ENCODE measurements around the gene ZNF521.

The ZNF521 gene

DNA sequence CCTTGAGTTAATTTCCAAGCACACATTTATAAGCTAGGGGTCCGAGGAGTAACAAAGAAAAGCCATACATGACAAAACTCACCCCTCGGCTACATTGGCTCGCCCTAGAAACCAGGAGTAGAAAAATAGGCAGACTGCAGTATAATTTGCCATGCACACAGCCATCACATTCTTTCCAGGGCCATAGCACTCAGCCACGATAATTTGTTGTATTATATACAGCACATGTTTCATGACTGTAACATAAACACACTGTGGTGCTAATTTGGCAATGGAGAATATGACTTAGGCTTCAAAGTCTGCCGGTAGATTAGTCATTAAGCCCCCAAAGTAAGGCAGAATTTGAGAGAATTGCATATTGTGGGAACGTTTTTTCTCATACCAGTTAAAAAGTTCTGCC, 254.9 kb downstream of the ZNF521 start:
- no peaks in the 10 kb centered on the region for H3K36me3 ChIP-seq (ENCODE audit: control insufficient read depth in 2 of 2, insufficient read depth in 2 of 2, low read length in 2 of 2)
- no peaks in the 10 kb centered on the region for H3K27me3 ChIP-seq (ENCODE audit: control insufficient read depth in 2 of 2, insufficient read depth in 2 of 2, low read length in 2 of 2)
- no peaks in the 10 kb centered on the region for H3K4me1 ChIP-seq (ENCODE audit: control insufficient read depth in 2 of 2, insufficient read depth in 2 of 2, low read length in 2 of 2)
- no peaks in the 10 kb centered on the region for H3K9me3 ChIP-seq (ENCODE audit: control insufficient read depth in 2 of 2, low read length in 2 of 2)
- H3K4me3 ChIP-seq (ENCODE audit: low read length in 2 of 2), result no peak overlapping the region
- no peak overlapping the region for H3K9ac ChIP-seq (ENCODE audit: low read depth in 1 of 2, low read length in 2 of 2)
- no peak overlapping the region for H3K27ac ChIP-seq (ENCODE audit: low read depth in 2 of 2, low read length in 2 of 2)

DNA sequence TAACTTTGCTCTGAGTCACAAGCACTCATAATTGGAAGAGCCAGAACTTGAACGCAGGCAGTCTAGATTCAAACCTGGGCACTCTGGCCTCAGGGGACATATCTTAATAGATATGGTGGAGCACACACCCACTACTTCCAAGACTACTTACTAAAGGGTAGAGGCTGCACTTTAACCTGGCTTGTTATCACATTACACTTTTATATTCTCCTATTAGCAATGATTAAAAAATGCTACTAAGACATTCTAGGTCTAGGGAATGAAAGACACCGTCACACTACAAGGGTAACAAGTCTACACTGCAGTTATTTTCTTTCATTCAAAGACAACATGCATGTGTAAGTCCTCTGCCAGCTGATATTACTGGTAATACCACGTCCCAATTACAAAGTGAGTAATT, 258.8 kb downstream of the ZNF521 start:
- H3K4me3 ChIP-seq (ENCODE audit: low read length in 2 of 2), result no peak overlapping the region
- H3K27ac ChIP-seq (ENCODE audit: low read depth in 2 of 2, low read length in 2 of 2), result no peak overlapping the region
- no peaks in the 10 kb centered on the region for H3K27me3 ChIP-seq (ENCODE audit: control insufficient read depth in 2 of 2, insufficient read depth in 2 of 2, low read length in 2 of 2)
- H3K9ac ChIP-seq (ENCODE audit: low read depth in 1 of 2, low read length in 2 of 2), result no peak overlapping the region
- no peaks in the 10 kb centered on the region for H3K4me1 ChIP-seq (ENCODE audit: control insufficient read depth in 2 of 2, insufficient read depth in 2 of 2, low read length in 2 of 2)
- no peaks in the 10 kb centered on the region for H3K9me3 ChIP-seq (ENCODE audit: control insufficient read depth in 2 of 2, low read length in 2 of 2)
- H3K36me3 ChIP-seq (ENCODE audit: control insufficient read depth in 2 of 2, insufficient read depth in 2 of 2, low read length in 2 of 2), result no peaks in the 10 kb centered on the region

- Histone ChIP-seq H3K36me3 (ENCODE audit: control insufficient read depth in 2 of 2, insufficient read depth in 2 of 2, low read length in 2 of 2) (no peaks in the 10 kb centered on the region), H3K9me3 (ENCODE audit: control insufficient read depth in 2 of 2, low read length in 2 of 2) (no peaks in the 10 kb centered on the region), H3K27me3 (ENCODE audit: control insufficient read depth in 2 of 2, insufficient read depth in 2 of 2, low read length in 2 of 2) (no peaks in the 10 kb centered on the region), H3K9ac (ENCODE audit: low read depth in 1 of 2, low read length in 2 of 2) (no peak overlapping the region), H3K4me3 (ENCODE audit: low read length in 2 of 2) (no peak overlapping the region), H3K4me1 (ENCODE audit: control insufficient read depth in 2 of 2, insufficient read depth in 2 of 2, low read length in 2 of 2) (no peaks in the 10 kb centered on the region), H3K27ac (ENCODE audit: low read depth in 2 of 2, low read length in 2 of 2) (no peak overlapping the region)
Measured at GRCh38 chr18:25089470-25089869, 262.5 kb downstream of the ZNF521 start.

DNA sequence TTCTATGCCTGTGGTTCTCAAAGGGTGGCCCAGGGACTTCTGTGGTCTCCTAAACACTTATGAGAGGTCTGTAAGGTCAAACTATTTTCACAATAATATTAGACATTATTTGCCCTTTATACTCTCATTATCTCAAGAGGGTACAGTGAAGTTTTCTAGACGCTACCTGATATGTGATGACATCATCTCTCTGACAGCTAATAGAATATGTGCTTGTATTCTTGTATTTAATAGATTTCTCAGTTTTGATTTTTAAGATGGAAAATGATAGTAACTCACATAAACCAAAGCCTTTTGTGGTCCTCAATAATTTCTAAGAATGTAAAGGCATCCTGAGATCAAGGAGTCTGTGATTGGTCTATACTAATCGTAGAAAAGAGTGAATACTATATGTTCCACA, 265.1 kb downstream of the ZNF521 start:
- H3K27ac ChIP-seq (ENCODE audit: low read depth in 2 of 2, low read length in 2 of 2), result no peak overlapping the region
- no peak overlapping the region for H3K4me3 ChIP-seq (ENCODE audit: low read length in 2 of 2)
- no peak overlapping the region for H3K9ac ChIP-seq (ENCODE audit: low read depth in 1 of 2, low read length in 2 of 2)
- H3K9me3 ChIP-seq (ENCODE audit: control insufficient read depth in 2 of 2, low read length in 2 of 2), result no peaks in the 10 kb centered on the region
- H3K27me3 ChIP-seq (ENCODE audit: control insufficient read depth in 2 of 2, insufficient read depth in 2 of 2, low read length in 2 of 2), result no peaks in the 10 kb centered on the region
- H3K4me1 ChIP-seq (ENCODE audit: control insufficient read depth in 2 of 2, insufficient read depth in 2 of 2, low read length in 2 of 2), result no peaks in the 10 kb centered on the region
- no peaks in the 10 kb centered on the region for H3K36me3 ChIP-seq (ENCODE audit: control insufficient read depth in 2 of 2, insufficient read depth in 2 of 2, low read length in 2 of 2)

GRCh38 chr18:25081001-25081400, 271.0 kb downstream of the ZNF521 start:
- Histone ChIP-seq H3K9me3 (ENCODE audit: control insufficient read depth in 2 of 2, low read length in 2 of 2) (no peaks in the 10 kb centered on the region), H3K9ac (ENCODE audit: low read depth in 1 of 2, low read length in 2 of 2) (no peak overlapping the region), H3K36me3 (ENCODE audit: control insufficient read depth in 2 of 2, insufficient read depth in 2 of 2, low read length in 2 of 2) (no peaks in the 10 kb centered on the region), H3K27me3 (ENCODE audit: control insufficient read depth in 2 of 2, insufficient read depth in 2 of 2, low read length in 2 of 2) (no peaks in the 10 kb centered on the region), H3K4me1 (ENCODE audit: control insufficient read depth in 2 of 2, insufficient read depth in 2 of 2, low read length in 2 of 2) (no peaks in the 10 kb centered on the region), H3K4me3 (ENCODE audit: low read length in 2 of 2) (no peak overlapping the region), H3K27ac (ENCODE audit: low read depth in 2 of 2, low read length in 2 of 2) (no peak overlapping the region)

DNA sequence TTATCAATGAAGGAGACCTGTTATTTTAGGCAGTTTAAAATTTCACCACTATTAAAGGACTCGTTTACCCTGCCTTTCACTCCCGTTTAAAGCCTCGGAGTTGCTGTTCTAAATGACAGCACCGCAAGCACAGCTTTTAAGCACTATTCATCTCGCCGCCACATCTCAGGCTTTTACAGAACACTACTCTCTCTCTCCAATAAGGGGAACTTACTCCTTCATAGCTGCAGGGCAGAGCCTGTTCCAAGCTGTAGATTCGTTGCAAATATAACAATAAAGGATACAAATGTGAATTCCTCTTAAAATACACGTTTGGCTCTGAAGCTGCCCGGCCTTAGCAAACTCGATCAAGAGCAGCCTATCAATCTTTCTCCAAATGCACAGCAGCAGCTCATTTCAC, 271.8 kb downstream of the ZNF521 start:
- H3K4me1 ChIP-seq (ENCODE audit: control insufficient read depth in 2 of 2, insufficient read depth in 2 of 2, low read length in 2 of 2), result no peaks in the 10 kb centered on the region
- H3K36me3 ChIP-seq (ENCODE audit: control insufficient read depth in 2 of 2, insufficient read depth in 2 of 2, low read length in 2 of 2), result no peaks in the 10 kb centered on the region
- no peaks in the 10 kb centered on the region for H3K27me3 ChIP-seq (ENCODE audit: control insufficient read depth in 2 of 2, insufficient read depth in 2 of 2, low read length in 2 of 2)
- no peak overlapping the region for H3K27ac ChIP-seq (ENCODE audit: low read depth in 2 of 2, low read length in 2 of 2)
- no peaks in the 10 kb centered on the region for H3K9me3 ChIP-seq (ENCODE audit: control insufficient read depth in 2 of 2, low read length in 2 of 2)
- no peak overlapping the region for H3K4me3 ChIP-seq (ENCODE audit: low read length in 2 of 2)
- H3K9ac ChIP-seq (ENCODE audit: low read depth in 1 of 2, low read length in 2 of 2), result no peak overlapping the region

DNA sequence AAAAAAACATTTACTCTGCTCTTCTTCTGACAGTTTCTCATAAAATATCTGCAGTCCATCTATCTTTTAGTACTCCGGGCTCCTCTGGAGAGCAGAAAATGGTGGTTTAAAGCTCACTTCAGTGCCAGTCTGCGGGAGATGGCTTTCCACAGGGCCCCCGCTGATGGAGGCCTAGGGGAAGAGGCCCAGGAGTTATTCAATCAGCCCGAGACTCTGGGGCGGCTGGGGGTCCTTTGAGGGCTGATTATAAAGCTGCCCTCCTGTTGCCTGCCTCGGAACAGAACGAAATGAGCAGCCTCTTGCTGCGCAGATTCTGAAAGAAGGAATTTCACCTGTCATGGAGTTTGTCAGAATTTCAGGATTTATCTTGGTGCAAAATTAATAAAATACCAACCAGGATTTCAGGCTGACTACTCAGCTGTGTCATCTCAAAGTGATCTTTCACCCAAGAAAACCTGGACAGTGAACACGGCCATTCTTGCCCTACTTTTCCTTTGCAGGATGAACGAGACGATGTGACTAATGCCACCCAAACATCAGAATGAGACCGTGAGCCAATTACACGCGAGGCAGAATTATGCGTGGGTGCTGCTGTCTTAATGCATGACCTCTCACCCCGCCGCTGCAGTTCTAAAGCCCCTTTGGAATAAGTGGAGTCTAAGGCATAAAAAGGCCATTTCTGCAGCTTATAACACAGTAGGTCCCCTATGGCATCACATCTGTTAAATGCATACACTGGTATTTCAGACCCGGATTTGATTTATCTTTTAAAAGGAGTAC, 273.8 kb downstream of the ZNF521 start:
- no peak overlapping the region for H3K4me3 ChIP-seq (ENCODE audit: low read length in 2 of 2)
- no peaks in the 10 kb centered on the region for H3K4me1 ChIP-seq (ENCODE audit: control insufficient read depth in 2 of 2, insufficient read depth in 2 of 2, low read length in 2 of 2)
- no peak overlapping the region for H3K9ac ChIP-seq (ENCODE audit: low read depth in 1 of 2, low read length in 2 of 2)
- no peaks in the 10 kb centered on the region for H3K9me3 ChIP-seq (ENCODE audit: control insufficient read depth in 2 of 2, low read length in 2 of 2)
- H3K27me3 ChIP-seq (ENCODE audit: control insufficient read depth in 2 of 2, insufficient read depth in 2 of 2, low read length in 2 of 2), result no peaks in the 10 kb centered on the region
- no peak overlapping the region for H3K27ac ChIP-seq (ENCODE audit: low read depth in 2 of 2, low read length in 2 of 2)
- no peaks in the 10 kb centered on the region for H3K36me3 ChIP-seq (ENCODE audit: control insufficient read depth in 2 of 2, insufficient read depth in 2 of 2, low read length in 2 of 2)

- Histone ChIP-seq H3K9ac (ENCODE audit: low read depth in 1 of 2, low read length in 2 of 2) (no peak overlapping the region), H3K36me3 (ENCODE audit: control insufficient read depth in 2 of 2, insufficient read depth in 2 of 2, low read length in 2 of 2) (no peaks in the 10 kb centered on the region), H3K27ac (ENCODE audit: low read depth in 2 of 2, low read length in 2 of 2) (no peak overlapping the region), H3K4me1 (ENCODE audit: control insufficient read depth in 2 of 2, insufficient read depth in 2 of 2, low read length in 2 of 2) (no peaks in the 10 kb centered on the region), H3K9me3 (ENCODE audit: control insufficient read depth in 2 of 2, low read length in 2 of 2) (no peaks in the 10 kb centered on the region), H3K27me3 (ENCODE audit: control insufficient read depth in 2 of 2, insufficient read depth in 2 of 2, low read length in 2 of 2) (no peaks in the 10 kb centered on the region), H3K4me3 (ENCODE audit: low read length in 2 of 2) (no peak overlapping the region)
Measured at GRCh38 chr18:25077038-25077943, 274.7 kb downstream of the ZNF521 start.

- no peak overlapping the region for H3K9ac ChIP-seq (ENCODE audit: low read depth in 1 of 2, low read length in 2 of 2)
- no peaks in the 10 kb centered on the region for H3K36me3 ChIP-seq (ENCODE audit: control insufficient read depth in 2 of 2, insufficient read depth in 2 of 2, low read length in 2 of 2)
- H3K4me1 ChIP-seq (ENCODE audit: control insufficient read depth in 2 of 2, insufficient read depth in 2 of 2, low read length in 2 of 2), result no peaks in the 10 kb centered on the region
- no peaks in the 10 kb centered on the region for H3K9me3 ChIP-seq (ENCODE audit: control insufficient read depth in 2 of 2, low read length in 2 of 2)
- no peaks in the 10 kb centered on the region for H3K27me3 ChIP-seq (ENCODE audit: control insufficient read depth in 2 of 2, insufficient read depth in 2 of 2, low read length in 2 of 2)
- H3K27ac ChIP-seq (ENCODE audit: low read depth in 2 of 2, low read length in 2 of 2), result no peak overlapping the region
- H3K4me3 ChIP-seq (ENCODE audit: low read length in 2 of 2), result no peak overlapping the region
Measured at GRCh38 chr18:25075783-25076182, 276.2 kb downstream of the ZNF521 start.

DNA sequence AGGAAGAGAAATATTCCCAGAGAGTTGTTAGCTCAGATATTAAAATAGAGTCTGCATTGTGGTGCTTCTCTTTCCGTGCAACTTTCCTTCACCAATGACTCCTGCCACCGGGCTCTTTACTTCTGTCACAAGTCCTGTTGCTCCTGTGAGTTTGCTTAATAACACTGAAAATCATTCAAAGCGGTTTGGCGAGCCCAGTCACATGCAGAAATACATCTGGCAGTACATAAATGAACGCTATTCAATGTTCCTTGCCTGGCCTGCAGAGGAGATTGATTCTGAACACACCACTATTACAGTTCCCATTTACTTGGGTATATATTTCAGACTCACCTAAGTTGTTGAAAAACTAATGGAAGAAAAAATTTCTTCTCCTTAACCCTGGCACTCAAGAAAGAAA, 276.6 kb downstream of the ZNF521 start:
- no peaks in the 10 kb centered on the region for H3K36me3 ChIP-seq (ENCODE audit: control insufficient read depth in 2 of 2, insufficient read depth in 2 of 2, low read length in 2 of 2)
- H3K27ac ChIP-seq (ENCODE audit: low read depth in 2 of 2, low read length in 2 of 2), result no peak overlapping the region
- H3K4me1 ChIP-seq (ENCODE audit: control insufficient read depth in 2 of 2, insufficient read depth in 2 of 2, low read length in 2 of 2), result no peaks in the 10 kb centered on the region
- H3K4me3 ChIP-seq (ENCODE audit: low read length in 2 of 2), result no peak overlapping the region
- no peak overlapping the region for H3K9ac ChIP-seq (ENCODE audit: low read depth in 1 of 2, low read length in 2 of 2)
- no peaks in the 10 kb centered on the region for H3K27me3 ChIP-seq (ENCODE audit: control insufficient read depth in 2 of 2, insufficient read depth in 2 of 2, low read length in 2 of 2)
- no peaks in the 10 kb centered on the region for H3K9me3 ChIP-seq (ENCODE audit: control insufficient read depth in 2 of 2, low read length in 2 of 2)

All from mucosa of rectum (tissue), 2 donors.